Raji (cell line): ENCODE data around the gene DHRS2.

Experiments
- POLR2A ChIP-seq: IDR thresholded peaks from 2 replicates; pipeline ENCODE4 v1.6.1; 2011; ENCODE audit warnings: low read depth, low read length, control low read depth; ENCODE audit not compliant: insufficient read depth

The DHRS2 gene

DNA sequence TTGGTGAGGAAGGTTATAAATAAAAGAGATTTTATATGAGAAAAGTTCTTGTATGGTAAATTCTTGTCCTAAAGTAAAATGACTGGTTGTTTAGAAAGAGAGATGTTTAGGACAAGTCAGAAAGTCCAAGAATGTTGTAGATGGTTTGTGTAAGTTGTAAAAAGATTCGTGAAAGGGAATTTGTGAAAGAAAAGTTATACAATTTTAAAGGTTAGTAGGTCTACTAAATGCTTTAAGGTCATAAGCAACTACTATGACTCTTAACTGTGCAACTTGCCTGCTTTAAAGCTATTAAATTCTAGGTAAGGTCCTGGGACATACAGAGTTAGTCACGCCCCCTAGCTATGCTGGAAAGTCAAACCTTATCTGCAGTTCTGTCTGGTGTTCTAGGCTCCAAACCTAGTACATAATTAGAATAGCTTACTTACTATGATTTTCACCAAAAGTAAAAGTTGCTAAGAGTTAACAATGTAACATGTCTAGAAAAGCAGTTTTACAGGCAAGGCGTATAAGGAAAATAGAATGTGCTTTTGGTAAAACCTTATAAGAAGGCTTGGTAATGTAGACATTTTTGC, 11.2 kb upstream of the DHRS2 start:
- no peak for TF ChIP-seq POLR2A

DNA sequence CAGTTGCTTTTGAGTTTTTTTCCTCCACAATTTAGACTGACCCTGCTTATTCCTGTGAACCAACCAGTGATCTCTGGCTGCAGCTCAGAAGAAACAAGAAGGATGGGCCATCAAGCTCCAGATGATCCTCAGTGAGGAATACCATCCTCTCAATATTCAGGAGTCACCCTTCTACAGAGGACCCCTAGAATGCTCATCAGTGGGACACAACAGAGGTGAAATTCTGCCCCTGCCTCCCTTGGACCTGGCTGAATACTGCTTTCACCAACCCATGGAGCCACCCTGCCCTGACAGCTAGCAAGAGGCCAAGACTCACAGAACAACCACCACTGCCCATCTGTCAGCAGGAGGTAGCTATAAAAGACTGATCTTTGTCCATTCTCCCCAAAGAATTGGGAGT, 9.2 kb upstream of the DHRS2 start:
- no peak for TF ChIP-seq POLR2A

DNA sequence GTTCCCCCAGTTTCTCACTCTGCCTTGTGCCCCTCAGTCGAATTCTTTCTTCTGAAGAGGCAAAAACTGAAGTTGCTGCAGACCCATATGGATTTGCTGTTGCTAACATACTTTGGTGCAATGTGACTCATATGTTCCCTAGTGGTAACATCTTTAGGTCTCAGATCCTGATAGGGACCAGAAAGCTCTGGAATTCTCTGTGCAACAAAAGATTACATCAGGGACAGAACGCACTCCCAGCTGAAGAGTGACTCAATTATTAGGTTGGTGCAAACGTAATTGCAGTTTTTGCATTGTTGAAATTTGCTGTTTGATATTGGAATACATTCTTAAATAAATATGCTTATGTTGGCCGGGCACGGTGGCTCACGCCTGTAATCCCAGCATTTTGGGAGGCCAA, 8.2 kb upstream of the DHRS2 start:
- TF ChIP-seq POLR2A, result no peak

DNA sequence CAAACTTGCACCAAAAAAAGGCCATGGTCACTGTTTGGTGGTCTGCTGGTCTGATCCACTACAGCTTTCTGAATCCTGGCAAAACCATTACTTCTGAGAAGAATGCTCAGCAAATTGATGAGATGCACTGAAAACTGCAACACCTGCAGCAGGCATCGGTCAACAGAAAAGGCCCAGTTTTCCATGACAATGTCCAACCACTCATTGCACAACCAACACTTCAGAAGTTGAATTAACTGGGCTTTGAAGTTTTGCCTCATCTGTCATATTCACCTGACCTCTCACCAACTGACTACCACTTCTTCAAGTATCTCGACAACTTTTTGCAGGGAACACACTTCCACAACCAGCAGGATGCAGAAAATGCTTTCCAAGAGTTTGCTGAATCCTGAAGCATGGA, 7.0 kb upstream of the DHRS2 start:
- no peak for TF ChIP-seq POLR2A

DNA sequence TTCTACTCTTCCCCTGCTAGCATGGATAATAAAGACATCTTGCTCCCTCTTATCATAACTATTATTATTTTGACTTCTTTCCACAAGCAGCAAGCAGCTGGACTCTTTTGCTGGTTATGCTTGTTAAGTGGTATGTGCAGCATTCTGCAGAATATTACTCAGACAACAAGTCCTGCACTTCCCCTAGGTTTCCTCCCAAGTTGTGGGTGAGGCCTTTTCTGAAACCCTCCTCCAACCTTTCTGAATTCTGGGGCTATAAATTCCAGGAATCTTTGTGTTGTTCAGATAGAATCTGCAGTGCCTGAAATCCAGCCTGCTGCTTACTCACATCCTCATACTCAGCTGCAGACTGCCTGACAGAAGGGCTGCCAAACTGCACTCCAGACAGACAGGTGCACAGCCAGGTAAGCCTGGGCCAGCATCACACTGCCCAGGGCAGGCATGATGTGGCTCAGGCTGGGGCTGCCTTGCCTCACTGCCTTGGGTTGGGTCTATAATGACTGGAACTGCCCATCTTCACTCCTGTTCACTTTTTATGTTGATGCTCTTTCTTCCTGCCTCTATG, 6.2 kb upstream of the DHRS2 start:
- no peak for TF ChIP-seq POLR2A

DNA sequence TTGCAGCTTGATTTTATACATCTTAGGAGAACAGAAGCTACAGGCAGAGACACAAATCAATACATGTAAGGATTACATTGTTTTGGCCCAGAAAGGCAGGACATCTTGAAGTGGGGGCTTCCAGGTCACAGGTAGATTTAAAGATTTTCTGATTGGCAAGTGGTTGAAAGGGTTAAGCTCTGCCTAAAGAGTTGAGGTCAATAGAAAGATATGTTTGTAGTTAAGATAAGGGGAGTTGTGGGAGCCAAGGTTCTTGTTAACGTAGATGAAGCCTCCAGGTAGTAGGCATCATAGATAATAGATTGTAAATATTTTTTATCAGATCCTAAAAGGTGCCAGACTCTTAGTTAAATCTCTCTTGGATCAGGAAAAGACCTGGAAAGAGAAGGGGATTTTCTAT, 5.5 kb upstream of the DHRS2 start:
- TF ChIP-seq POLR2A, result no peak

DNA sequence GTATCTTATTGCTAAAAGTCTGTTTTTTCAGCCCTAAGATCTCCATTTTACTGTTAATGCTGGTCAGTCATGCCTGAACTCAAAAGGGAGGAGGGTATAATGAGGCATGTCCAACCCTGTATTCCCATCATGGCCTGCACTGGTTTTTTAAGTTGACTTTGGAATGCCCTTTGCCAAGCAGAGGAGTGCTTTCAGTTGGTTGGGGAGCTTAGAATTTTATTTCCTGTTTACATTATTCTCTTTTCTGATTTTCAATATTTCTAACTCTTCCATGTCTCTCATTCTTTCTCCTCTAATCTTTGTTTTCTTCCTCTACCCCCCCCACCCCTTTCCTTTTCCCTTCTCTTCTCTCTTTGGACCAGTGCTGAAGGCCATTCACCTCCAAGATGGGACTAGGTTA, 4.9 kb upstream of the DHRS2 start:
- TF ChIP-seq POLR2A, result no peak

DNA sequence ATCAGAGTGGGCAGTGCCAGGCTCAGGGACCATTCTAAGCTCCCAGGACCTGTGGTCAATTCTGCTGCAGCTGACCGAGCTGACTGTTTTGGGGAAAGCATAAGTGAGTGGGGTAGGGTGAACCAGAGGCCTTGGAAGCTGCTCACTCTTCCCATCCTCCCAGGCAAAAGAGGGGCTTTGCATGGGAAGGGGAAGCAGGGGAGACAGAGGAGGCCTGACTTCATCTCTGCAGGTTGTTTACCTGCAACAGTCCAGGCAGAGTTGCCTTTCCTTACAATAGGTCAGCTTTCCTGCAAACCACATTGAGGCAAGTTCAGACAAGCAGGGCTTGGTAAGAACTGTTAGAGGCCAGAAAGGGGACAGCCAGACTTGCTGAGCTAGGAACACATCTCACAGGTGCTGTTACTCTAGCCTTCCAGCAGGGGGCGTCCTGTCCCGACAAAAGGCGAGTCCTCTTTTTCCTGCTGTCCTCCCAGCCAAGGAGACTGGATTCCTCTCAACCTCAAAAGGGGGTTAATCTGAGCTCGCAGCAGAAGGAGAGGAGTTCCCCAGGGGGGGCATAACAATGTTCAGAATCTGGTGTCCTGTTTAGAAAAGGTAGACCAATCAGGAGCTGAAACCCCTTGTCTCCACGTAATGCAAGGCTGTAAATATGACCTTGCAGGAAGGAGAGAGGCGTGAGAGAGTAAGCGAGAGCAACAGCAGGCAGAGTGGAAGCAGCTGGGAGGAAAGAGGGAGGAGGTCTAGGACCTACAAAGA, 4.3 kb upstream of the DHRS2 start:
- no peak for TF ChIP-seq POLR2A

DNA sequence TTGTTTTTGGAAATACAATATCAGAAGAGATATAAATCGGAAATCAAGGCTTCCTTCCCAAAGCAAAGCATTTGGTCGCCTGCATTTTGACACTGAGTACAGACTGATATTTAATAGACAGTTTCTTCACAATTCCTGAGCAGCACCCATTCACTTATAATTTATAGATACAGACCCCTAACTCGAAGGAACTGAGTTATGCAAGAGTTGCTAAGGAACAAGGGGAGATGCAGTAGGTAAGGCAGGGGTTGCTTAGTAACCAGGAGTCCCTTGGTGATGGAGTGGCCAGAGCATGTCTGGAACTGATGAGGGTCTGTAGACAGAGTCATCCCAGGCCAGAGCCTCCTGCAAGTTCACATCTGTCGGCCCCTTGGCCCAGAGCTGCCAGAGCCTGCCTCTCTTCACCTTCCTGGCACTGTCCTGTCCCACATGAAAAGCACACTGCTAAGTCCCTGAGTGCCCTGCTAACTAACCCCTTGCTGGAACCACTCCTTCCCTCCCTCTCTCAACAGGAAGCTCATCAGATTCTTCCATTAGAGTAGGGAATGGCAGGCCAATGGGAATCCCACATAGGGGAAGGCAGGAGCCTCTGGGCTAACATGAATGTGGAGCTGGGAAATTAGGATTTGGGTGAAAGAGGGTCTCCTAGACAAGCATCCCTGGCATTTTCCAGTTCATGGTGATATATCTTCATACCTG, 3.6 kb upstream of the DHRS2 start:
- TF ChIP-seq POLR2A, result no peak

DNA sequence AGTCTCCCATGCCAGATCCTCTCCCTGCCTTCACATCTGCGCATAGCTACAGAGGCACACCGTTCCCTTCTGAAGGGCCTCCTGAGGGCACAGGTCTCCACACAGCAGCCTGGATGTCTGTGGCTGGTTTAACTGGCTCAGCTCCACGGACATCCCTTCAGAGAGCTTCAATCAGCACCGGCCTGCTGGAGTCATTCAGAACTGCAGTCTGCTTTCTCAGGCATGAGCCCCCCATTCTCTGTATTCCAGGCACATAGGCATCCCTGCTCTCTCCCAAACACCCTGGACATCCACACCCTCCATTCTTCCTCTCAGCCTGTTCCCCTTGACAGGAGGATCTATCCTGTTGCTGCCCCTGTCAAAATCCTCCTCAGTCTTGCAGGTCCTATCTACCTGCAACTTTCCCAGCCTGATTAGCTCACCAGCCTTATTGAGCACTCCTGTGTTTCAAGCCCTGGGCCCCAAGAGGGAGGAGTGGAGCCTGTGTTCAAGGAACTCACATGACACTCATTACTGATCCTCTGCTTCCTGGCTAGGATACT, 2.9 kb upstream of the DHRS2 start:
- no peak for TF ChIP-seq POLR2A

DNA sequence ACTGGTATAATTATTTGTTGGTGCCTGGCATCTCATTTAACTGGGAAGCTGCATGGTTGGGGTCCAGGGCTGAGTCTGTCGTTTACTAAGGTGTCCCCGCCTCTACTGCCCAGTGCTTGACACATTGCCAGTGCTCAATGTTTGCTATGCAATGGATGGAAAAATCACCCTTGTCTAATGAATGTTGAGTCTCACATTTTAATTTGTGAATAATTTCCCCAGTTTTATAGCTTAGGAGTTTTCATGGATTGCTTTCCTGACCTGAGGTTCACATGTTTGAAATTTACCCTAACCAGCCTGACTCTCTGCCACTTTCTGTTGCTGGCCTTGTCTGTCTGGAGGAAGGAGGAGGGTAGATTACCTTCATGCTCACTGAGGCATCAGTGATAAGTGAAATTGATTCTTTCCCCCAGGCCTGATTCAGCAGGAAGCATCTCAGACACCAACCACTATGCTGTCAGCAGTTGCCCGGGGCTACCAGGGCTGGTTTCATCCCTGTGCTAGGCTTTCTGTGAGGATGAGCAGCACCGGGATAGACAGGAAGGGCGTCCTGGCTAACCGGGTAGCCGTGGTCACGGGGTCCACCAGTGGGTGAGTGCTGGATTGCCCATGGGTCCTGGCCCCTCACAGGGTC, 2.4 kb downstream of the DHRS2 start:
- TF ChIP-seq POLR2A, result no peak

DNA sequence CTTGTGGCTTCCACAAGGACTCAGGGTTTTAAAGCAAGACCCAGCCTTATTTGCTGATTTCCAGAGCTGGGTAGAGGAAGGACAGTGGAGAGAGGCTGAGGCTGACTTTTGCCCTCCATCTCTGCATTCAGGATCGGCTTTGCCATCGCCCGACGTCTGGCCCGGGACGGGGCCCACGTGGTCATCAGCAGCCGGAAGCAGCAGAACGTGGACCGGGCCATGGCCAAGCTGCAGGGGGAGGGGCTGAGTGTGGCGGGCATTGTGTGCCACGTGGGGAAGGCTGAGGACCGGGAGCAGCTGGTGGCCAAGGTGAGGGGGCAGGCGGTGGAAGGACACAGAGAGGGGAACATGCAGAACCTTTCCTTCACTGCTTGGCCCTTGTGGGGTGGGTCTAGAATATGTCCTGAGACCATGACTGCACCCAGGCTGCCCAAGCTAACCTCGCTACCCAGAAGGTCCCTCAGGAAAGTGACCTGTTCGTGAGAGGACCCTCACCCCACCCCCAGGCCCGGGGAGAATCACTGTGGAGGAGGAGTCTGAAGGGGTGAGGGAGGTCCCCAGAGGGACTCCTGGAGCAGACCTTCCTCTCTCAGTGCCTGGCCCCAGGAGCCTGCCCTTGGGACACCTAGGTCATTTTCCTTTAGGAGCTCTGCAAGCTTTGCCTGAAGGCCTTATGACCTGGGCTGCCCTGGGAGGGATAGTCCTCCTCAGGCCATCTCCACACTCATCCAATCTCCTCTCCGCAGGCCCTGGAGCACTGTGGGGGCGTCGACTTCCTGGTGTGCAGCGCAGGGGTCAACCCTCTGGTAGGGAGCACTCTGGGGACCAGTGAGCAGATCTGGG, 3.1 kb downstream of the DHRS2 start:
- no peak for TF ChIP-seq POLR2A

DNA sequence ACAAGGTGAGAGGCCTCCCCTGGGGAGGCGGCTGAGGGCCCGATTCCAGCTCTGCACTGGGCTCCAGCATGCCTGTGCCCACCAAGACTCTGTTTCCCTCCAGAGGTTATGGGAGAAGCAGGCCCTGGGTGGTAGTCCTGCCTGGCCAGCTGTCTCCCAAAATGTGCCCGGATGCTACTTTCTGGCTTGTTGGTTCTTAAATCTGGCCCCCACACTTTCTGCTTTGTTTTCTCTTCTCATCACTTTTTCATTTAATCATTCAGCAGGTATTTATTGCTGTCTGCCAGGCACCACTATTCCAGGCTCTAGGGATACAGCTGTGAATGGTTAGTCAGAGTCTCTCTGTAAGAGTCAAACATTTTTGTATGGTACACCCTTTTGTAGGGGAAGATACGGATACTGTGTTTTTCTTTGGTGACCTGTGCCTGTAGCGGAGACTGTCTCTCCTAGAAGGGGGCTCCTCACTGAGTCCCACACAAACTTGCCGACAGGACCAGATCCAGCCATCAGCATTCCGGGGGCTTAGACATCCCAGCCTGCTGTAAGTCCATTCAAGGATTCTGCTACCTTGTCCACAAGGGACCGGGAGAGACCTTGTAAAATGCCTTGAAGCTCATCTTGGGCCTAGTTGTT, 3.8 kb downstream of the DHRS2 start:
- no peak for TF ChIP-seq POLR2A

DNA sequence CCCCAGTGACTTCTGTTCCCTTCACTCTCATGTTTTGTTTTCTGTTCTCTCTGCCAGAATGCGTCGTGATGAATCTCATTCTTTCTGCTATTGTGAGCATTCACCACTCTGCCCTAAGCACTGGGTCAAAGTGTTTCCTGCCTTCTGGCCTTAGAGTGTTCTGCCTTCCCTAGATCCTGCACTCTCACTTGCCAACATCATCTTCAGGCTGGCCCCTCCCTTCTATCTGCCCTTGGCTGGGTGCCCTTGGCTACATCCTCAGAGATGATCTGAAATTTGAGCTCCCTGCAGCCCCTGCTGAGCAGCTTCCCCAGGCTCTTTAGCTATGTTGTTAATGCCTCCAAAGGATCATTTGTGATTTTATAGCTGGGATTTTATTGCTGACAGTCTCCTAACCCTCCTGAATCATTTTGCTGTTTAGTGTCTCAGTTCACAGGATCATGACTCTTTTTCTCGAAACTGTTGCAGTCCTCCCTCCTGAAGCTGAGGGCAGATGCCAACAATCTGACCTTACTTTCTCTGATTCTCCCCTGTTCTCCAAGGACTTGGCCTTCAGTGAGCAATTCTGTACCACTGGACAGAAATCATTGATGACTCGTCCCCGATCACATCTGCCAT, 4.5 kb downstream of the DHRS2 start:
- TF ChIP-seq POLR2A, result no peak
